ENCODE results near the gene CMTM6. TPM values are rescaled to one million over a fixed set of nuclear protein-coding genes. Genes with fewer than 3 reads are reported as not detected.

Gene CMTM6
- total RNA-seq, 4 donors from 2014 or later = 40.3 to 60.6 (median 51.5) TPM

- TF ChIP-seq EP300 (IDR thresholded peaks at IDR 0.05) (no peak), POLR2AphosphoS5 (IDR thresholded peaks at IDR 0.05) (no peak), POLR2A (IDR thresholded peaks at IDR 0.05; ENCODE audit: low read depth) (no peak)
- TF ChIP-seq, protein P1, sequence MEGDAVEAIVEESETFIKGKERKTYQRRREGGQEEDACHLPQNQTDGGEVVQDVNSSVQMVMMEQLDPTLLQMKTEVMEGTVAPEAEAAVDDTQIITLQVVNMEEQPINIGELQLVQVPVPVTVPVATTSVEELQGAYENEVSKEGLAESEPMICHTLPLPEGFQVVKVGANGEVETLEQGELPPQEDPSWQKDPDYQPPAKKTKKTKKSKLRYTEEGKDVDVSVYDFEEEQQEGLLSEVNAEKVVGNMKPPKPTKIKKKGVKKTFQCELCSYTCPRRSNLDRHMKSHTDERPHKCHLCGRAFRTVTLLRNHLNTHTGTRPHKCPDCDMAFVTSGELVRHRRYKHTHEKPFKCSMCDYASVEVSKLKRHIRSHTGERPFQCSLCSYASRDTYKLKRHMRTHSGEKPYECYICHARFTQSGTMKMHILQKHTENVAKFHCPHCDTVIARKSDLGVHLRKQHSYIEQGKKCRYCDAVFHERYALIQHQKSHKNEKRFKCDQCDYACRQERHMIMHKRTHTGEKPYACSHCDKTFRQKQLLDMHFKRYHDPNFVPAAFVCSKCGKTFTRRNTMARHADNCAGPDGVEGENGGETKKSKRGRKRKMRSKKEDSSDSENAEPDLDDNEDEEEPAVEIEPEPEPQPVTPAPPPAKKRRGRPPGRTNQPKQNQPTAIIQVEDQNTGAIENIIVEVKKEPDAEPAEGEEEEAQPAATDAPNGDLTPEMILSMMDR (IDR thresholded peaks at IDR 0.05) = no peak
- H3K27me3 ChIP-seq = no peaks in the 10 kb centered on the region
- no peaks in the 10 kb centered on the region for H3K36me3 ChIP-seq
- H3K4me1 ChIP-seq = peaks cover 14 to 28% (median 23%) of the 10 kb centered on the region in 4 donors
- no peak for DNase-seq (ENCODE audit: extremely low spot score)
- H3K27ac ChIP-seq (replicated peaks in 1 of 4) = no peak overlapping the region
- no peak overlapping the region for H3K4me3 ChIP-seq
- no peaks in the 10 kb centered on the region for H3K9me3 ChIP-seq
- intact Hi-C loops (cut with DNase I) = no loop called here
- 74% methylated on average over 2 of the region's 2 CpGs for WGBS
Observed at GRCh38 chr3:32500231-32500630, 2.4 kb downstream of the CMTM6 start.

GRCh38 chr3:32499585-32499984 lies 3.1 kb downstream of the CMTM6 start:
- DNase-seq (ENCODE audit: extremely low spot score) = no peak
- Histone ChIP-seq H3K9me3 (no peaks in the 10 kb centered on the region), H3K36me3 (no peaks in the 10 kb centered on the region), H3K4me1 (peaks cover 14 to 28% (median 25%) of the 10 kb centered on the region in 4 donors), H3K27me3 (no peaks in the 10 kb centered on the region), H3K27ac (replicated peaks in 1 of 4) (no peak overlapping the region), H3K4me3 (no peak overlapping the region)
- TF ChIP-seq POLR2AphosphoS5 (IDR thresholded peaks at IDR 0.05) = no peak
- TF ChIP-seq, protein P1 (IDR thresholded peaks at IDR 0.05) = no peak
- TF ChIP-seq POLR2A (IDR thresholded peaks at IDR 0.05; ENCODE audit: low read depth) = no peak
- no peak for TF ChIP-seq EP300 (IDR thresholded peaks at IDR 0.05)
- intact Hi-C loops (cut with DNase I) = no loop called here
- WGBS = 100% methylated on average over 2 of the region's 2 CpGs

DNA sequence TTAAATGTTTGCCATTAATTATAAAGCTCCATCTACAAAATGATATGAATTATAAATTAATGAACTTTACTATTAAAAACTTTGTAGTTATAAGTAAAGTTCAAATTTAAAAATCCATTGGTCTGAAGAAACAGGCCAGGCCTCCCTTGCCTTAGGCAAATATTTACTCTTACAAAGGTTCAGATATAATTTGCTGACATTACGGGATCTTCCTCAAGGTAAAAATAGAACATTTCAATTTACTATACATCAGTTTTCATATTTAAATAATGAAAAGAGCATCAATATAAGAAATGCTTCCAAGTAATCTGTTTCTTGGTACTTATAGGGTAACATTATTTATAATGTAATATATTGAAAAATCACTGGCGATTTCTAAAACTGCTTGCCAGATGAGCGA lies 3.7 kb downstream of the CMTM6 start:
- Histone ChIP-seq H3K4me1 (peaks cover 14 to 31% (median 29%) of the 10 kb centered on the region in 4 donors), H3K27me3 (no peaks in the 10 kb centered on the region), H3K36me3 (no peaks in the 10 kb centered on the region), H3K4me3 (no peak overlapping the region), H3K9me3 (no peaks in the 10 kb centered on the region), H3K27ac (replicated peaks in 1 of 4) (no peak overlapping the region)
- intact Hi-C loops (cut with DNase I) = no loop called here
- DNase-seq (ENCODE audit: extremely low spot score) = no peak
- WGBS = 74% methylated on average over 3 of the region's 3 CpGs
- TF ChIP-seq EP300 (IDR thresholded peaks at IDR 0.05) (no peak), POLR2A (IDR thresholded peaks at IDR 0.05; ENCODE audit: low read depth) (no peak), POLR2AphosphoS5 (IDR thresholded peaks at IDR 0.05) (no peak)
- TF ChIP-seq, protein P1 (IDR thresholded peaks at IDR 0.05) = no peak

GRCh38 chr3:32498252-32498651 lies 4.4 kb downstream of the CMTM6 start:
- Histone ChIP-seq H3K4me1 (peaks cover 18 to 38% (median 35%) of the 10 kb centered on the region in 4 donors), H3K27ac (replicated peaks in 1 of 4) (no peak overlapping the region), H3K4me3 (no peak overlapping the region), H3K27me3 (no peaks in the 10 kb centered on the region), H3K36me3 (no peaks in the 10 kb centered on the region), H3K9me3 (no peaks in the 10 kb centered on the region)
- no peak for DNase-seq (ENCODE audit: extremely low spot score)
- intact Hi-C loops (cut with DNase I) = no loop called here
- no peak for TF ChIP-seq POLR2AphosphoS5 (IDR thresholded peaks at IDR 0.05)
- WGBS = 91% methylated on average over 3 of the region's 3 CpGs

DNA sequence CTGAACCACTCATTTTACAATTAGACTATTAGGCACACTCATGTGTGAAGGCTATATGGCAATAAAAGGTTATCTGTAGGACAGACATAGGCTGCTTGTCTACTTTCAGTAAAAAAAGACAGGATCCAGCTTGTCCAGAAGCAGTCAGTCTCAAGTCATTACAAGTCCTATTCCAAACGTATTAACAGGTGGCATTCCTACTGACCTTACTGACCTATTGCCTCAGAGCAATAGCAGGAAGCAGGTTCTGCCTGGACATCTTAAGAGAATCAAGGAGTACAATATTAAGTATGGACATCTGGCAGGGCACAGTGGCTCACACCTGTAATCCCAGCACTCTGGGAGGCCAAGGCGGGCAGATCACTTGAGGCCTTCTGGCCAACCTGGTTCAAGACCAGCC lies 7.0 kb downstream of the CMTM6 start:
- peaks cover 5 to 29% (median 21%) of the 10 kb centered on the region in 4 donors for H3K4me1 ChIP-seq
- H3K36me3 ChIP-seq = peaks cover 0 to 7% (median 0%) of the 10 kb centered on the region in 4 donors
- H3K9me3 ChIP-seq = no peaks in the 10 kb centered on the region
- H3K27ac ChIP-seq (replicated peaks in 1 of 4) = no peak overlapping the region
- H3K27me3 ChIP-seq = no peaks in the 10 kb centered on the region
- no peak overlapping the region for H3K4me3 ChIP-seq
- DNase-seq (ENCODE audit: extremely low spot score) = no peak
- WGBS = 84% methylated on average over 2 of the region's 2 CpGs
- TF ChIP-seq EP300 (IDR thresholded peaks at IDR 0.05) (no peak), POLR2AphosphoS5 (IDR thresholded peaks at IDR 0.05) (no peak), POLR2A (IDR thresholded peaks at IDR 0.05; ENCODE audit: low read depth) (no peak)
- TF ChIP-seq, protein P1 (IDR thresholded peaks at IDR 0.05) = no peak
- intact Hi-C loops (cut with DNase I) = no loop called here

All from esophagus muscularis mucosa (tissue), 4 donors.